Stimulated activated memory B cell treated with anti-CD40 and anti-IgM and Interleukin-4, amounts not matched to agents 10 μg/mL and 1 μg/mL and 100 μg/mL, for 72 hours (primary cell): ENCODE data around the gene RSRC1.
"Not testable (repeated sequence)": the region's sequence is repeated elsewhere in the genome, so short reads cannot be mapped to it uniquely, and the experiment has no call there.

Experiments used
- ATAC-seq: fragments of 150-1000 bp; cut with Tn5 transposase; 2 replicates; pipeline ENCODE4 v1.10.0; 2021
- H3K27ac Mint-ChIP-seq: one replicate; pipeline ENCODE4 v1.8.0; 2022; ENCODE audit warnings: mild to moderate bottlenecking, mixed read lengths
- H3K27me3 Mint-ChIP-seq: one replicate; pipeline ENCODE4 v1.8.0; 2022; ENCODE audit warnings: mixed read lengths
- H3K36me3 Mint-ChIP-seq: one replicate; pipeline ENCODE4 v1.8.0; 2022; ENCODE audit warnings: mixed read lengths
- H3K4me1 Mint-ChIP-seq: one replicate; pipeline ENCODE4 v1.8.0; 2022; ENCODE audit warnings: mixed read lengths
- H3K4me3 Mint-ChIP-seq: one replicate; pipeline ENCODE4 v1.8.0; 2022; ENCODE audit warnings: mild to moderate bottlenecking, moderate library complexity, mixed read lengths
- H3K9me3 Mint-ChIP-seq: one replicate; pipeline ENCODE4 v1.8.0; 2022; ENCODE audit warnings: mixed read lengths

The RSRC1 gene

GRCh38 chr3:158210067-158210466 lies 100.2 kb downstream of the RSRC1 start:
- ATAC-seq, result no peak
- no peak overlapping the region for H3K4me3 Mint-ChIP-seq
- H3K36me3 Mint-ChIP-seq, result peaks cover 44% of the 10 kb centered on the region
- H3K27me3 Mint-ChIP-seq, result no peaks in the 10 kb centered on the region
- no peaks in the 10 kb centered on the region for H3K9me3 Mint-ChIP-seq
- H3K4me1 Mint-ChIP-seq, result no peaks in the 10 kb centered on the region
- H3K27ac Mint-ChIP-seq, result no peak overlapping the region

GRCh38 chr3:158213461-158213860 lies 103.6 kb downstream of the RSRC1 start:
- Mint-ChIP-seq H3K36me3 (peaks cover 42% of the 10 kb centered on the region), H3K4me3 (no peak overlapping the region), H3K27me3 (no peaks in the 10 kb centered on the region), H3K9me3 (no peaks in the 10 kb centered on the region), H3K27ac (no peak overlapping the region), H3K4me1 (no peaks in the 10 kb centered on the region)
- ATAC-seq, result no peak

- H3K36me3 Mint-ChIP-seq, result peaks cover 31% of the 10 kb centered on the region
- no peak overlapping the region for H3K4me3 Mint-ChIP-seq
- no peaks in the 10 kb centered on the region for H3K4me1 Mint-ChIP-seq
- no peaks in the 10 kb centered on the region for H3K27me3 Mint-ChIP-seq
- no peak for ATAC-seq
- H3K27ac Mint-ChIP-seq, result no peak overlapping the region
- H3K9me3 Mint-ChIP-seq, result no peaks in the 10 kb centered on the region
Observed at GRCh38 chr3:158217992-158218391, 108.1 kb downstream of the RSRC1 start.

GRCh38 chr3:158220575-158220974 lies 110.7 kb downstream of the RSRC1 start:
- no peak for ATAC-seq
- Mint-ChIP-seq H3K27me3 (no peaks in the 10 kb centered on the region), H3K4me3 (no peak overlapping the region), H3K36me3 (peaks cover 24% of the 10 kb centered on the region), H3K4me1 (no peaks in the 10 kb centered on the region), H3K9me3 (no peaks in the 10 kb centered on the region), H3K27ac (no peak overlapping the region)

- Mint-ChIP-seq H3K4me1 (no peaks in the 10 kb centered on the region), H3K27ac (no peak overlapping the region), H3K27me3 (no peaks in the 10 kb centered on the region), H3K4me3 (no peak overlapping the region), H3K9me3 (no peaks in the 10 kb centered on the region), H3K36me3 (peaks cover 21% of the 10 kb centered on the region)
- ATAC-seq, result no peak
Observed at GRCh38 chr3:158221426-158221825, 111.5 kb downstream of the RSRC1 start.

GRCh38 chr3:158226429-158226828 lies 116.5 kb downstream of the RSRC1 start:
- no peak overlapping the region for H3K4me3 Mint-ChIP-seq

GRCh38 chr3:158228942-158229341 lies 119.1 kb downstream of the RSRC1 start:
- H3K4me1 Mint-ChIP-seq, H3K4me3 Mint-ChIP-seq, H3K27ac Mint-ChIP-seq, H3K27me3 Mint-ChIP-seq, H3K9me3 Mint-ChIP-seq, ATAC-seq: not testable (repeated sequence)
- H3K36me3 Mint-ChIP-seq, result peaks cover 17% of the 10 kb centered on the region

More at GRCh38 chr3:158226429-158226828, 116.5 kb downstream of the RSRC1 start:
- Mint-ChIP-seq H3K36me3 (peaks cover 32% of the 10 kb centered on the region), H3K27me3 (no peaks in the 10 kb centered on the region), H3K4me1 (no peaks in the 10 kb centered on the region), H3K27ac (no peak overlapping the region), H3K9me3 (no peaks in the 10 kb centered on the region)
- ATAC-seq, result no peak

GRCh38 chr3:158233791-158234190 lies 123.9 kb downstream of the RSRC1 start:
- Mint-ChIP-seq H3K4me1 (no peaks in the 10 kb centered on the region), H3K36me3 (peaks cover 39% of the 10 kb centered on the region), H3K4me3 (no peak overlapping the region), H3K27ac (no peak overlapping the region), H3K27me3 (no peaks in the 10 kb centered on the region), H3K9me3 (no peaks in the 10 kb centered on the region)
- no peak for ATAC-seq

GRCh38 chr3:158244274-158244673 lies 134.4 kb downstream of the RSRC1 start:
- H3K27me3 Mint-ChIP-seq, result no peaks in the 10 kb centered on the region
- no peak for ATAC-seq
- no peak overlapping the region for H3K27ac Mint-ChIP-seq
- peaks cover 9% of the 10 kb centered on the region for H3K9me3 Mint-ChIP-seq
- H3K4me1 Mint-ChIP-seq, result peaks cover 26% of the 10 kb centered on the region
- peaks cover 65% of the 10 kb centered on the region for H3K36me3 Mint-ChIP-seq
- H3K4me3 Mint-ChIP-seq, result no peak overlapping the region

- Mint-ChIP-seq H3K36me3 (peaks cover 83% of the 10 kb centered on the region), H3K4me3 (no peak overlapping the region), H3K4me1 (peaks cover 27% of the 10 kb centered on the region), H3K27me3 (no peaks in the 10 kb centered on the region), H3K9me3 (peaks cover 10% of the 10 kb centered on the region), H3K27ac (no peak overlapping the region)
- ATAC-seq, result no peak
Observed at GRCh38 chr3:158247288-158247687, 137.4 kb downstream of the RSRC1 start.

GRCh38 chr3:158248261-158248660 lies 138.4 kb downstream of the RSRC1 start:
- H3K4me3 Mint-ChIP-seq, result no peak overlapping the region
- H3K36me3 Mint-ChIP-seq, result peaks cover 83% of the 10 kb centered on the region
- H3K27ac Mint-ChIP-seq, result peak overlapping the region; percentile 5

GRCh38 chr3:158249183-158249582 lies 139.3 kb downstream of the RSRC1 start:
- ATAC-seq, result no peak
- peaks cover 7% of the 10 kb centered on the region for H3K9me3 Mint-ChIP-seq
- peaks cover 83% of the 10 kb centered on the region for H3K36me3 Mint-ChIP-seq
- peaks cover 23% of the 10 kb centered on the region for H3K4me1 Mint-ChIP-seq
- H3K27ac Mint-ChIP-seq, result no peak overlapping the region
- H3K4me3 Mint-ChIP-seq, result no peak overlapping the region
- H3K27me3 Mint-ChIP-seq, result no peaks in the 10 kb centered on the region

More at GRCh38 chr3:158248261-158248660, 138.4 kb downstream of the RSRC1 start:
- peaks cover 23% of the 10 kb centered on the region for H3K4me1 Mint-ChIP-seq
- no peak for ATAC-seq
- H3K9me3 Mint-ChIP-seq, result peaks cover 8% of the 10 kb centered on the region
- no peaks in the 10 kb centered on the region for H3K27me3 Mint-ChIP-seq

GRCh38 chr3:158258619-158259018 lies 148.7 kb downstream of the RSRC1 start:
- no peak overlapping the region for H3K4me3 Mint-ChIP-seq
- peaks cover 26% of the 10 kb centered on the region for H3K9me3 Mint-ChIP-seq
- peaks cover 16% of the 10 kb centered on the region for H3K4me1 Mint-ChIP-seq
- H3K27ac Mint-ChIP-seq, result no peak overlapping the region
- no peak for ATAC-seq
- peaks cover 86% of the 10 kb centered on the region for H3K36me3 Mint-ChIP-seq
- no peaks in the 10 kb centered on the region for H3K27me3 Mint-ChIP-seq

- Mint-ChIP-seq H3K9me3 (peaks cover 31% of the 10 kb centered on the region), H3K4me1 (peaks cover 16% of the 10 kb centered on the region), H3K27me3 (no peaks in the 10 kb centered on the region), H3K27ac (no peak overlapping the region), H3K36me3 (peaks cover 84% of the 10 kb centered on the region), H3K4me3 (no peak overlapping the region)
- ATAC-seq, result no peak
Observed at GRCh38 chr3:158260392-158260791, 150.5 kb downstream of the RSRC1 start.

- Mint-ChIP-seq H3K27me3 (no peaks in the 10 kb centered on the region), H3K4me3 (no peak overlapping the region), H3K4me1 (peaks cover 16% of the 10 kb centered on the region), H3K36me3 (peaks cover 79% of the 10 kb centered on the region), H3K27ac (no peak overlapping the region), H3K9me3 (peaks cover 23% of the 10 kb centered on the region)
- ATAC-seq, result no peak
Observed at GRCh38 chr3:158261371-158261991, 151.6 kb downstream of the RSRC1 start.

- Mint-ChIP-seq H3K27me3 (no peaks in the 10 kb centered on the region), H3K27ac (no peak overlapping the region)
Observed at GRCh38 chr3:158264894-158265293, 155.0 kb downstream of the RSRC1 start.

More at GRCh38 chr3:158264894-158265293, 155.0 kb downstream of the RSRC1 start:
- no peak for ATAC-seq
- H3K36me3 Mint-ChIP-seq, result peaks cover 65% of the 10 kb centered on the region
- H3K4me1 Mint-ChIP-seq, result peaks cover 4% of the 10 kb centered on the region
- H3K9me3 Mint-ChIP-seq, result peaks cover 15% of the 10 kb centered on the region
- H3K4me3 Mint-ChIP-seq, result no peak overlapping the region
